K562 (cell line): ENCODE data around the gene USP11. TPM values are rescaled to one million over a fixed set of nuclear protein-coding genes. Genes with fewer than 3 reads are reported as not detected.

Source experiments
- ATAC-seq: fragments of 200-7000 bp; cut with Tn5 transposase; 3 replicates; pipeline ENCODE4 v1.9.1; 2020; ENCODE audit warnings: moderate library complexity
- BruUV-seq: library from RNA; stranded (reverse); fragments of 400-500 nt; replicated peaks from 2 replicates; lab custom pipeline; 2021; lab: Mats Ljungman, UMichigan
- CTCF ChIA-PET: fragments of 300-600 bp; formaldehyde crosslinking; extraction: SDS; loops from one replicate; lab custom pipeline; 2021; ENCODE audit warnings: low intra/inter-chr PET ratio; lab: Yijun Ruan, JAX
- POLR2A ChIA-PET: fragments of 300-600, 350-650 bp; sonication (Branson Sonifier 250); formaldehyde crosslinking; extraction: SDS; loops from one replicate; lab custom pipeline; 2021; ENCODE audit warnings: antibody characterized with exemption, inconsistent platforms; lab: Yijun Ruan, JAX
- DNase-seq, 4 experiments: peaks; one replicate each; pipeline versions ENCODE4 v3.0.0 to v3.0.0-alpha.2; 2011 to 2018; ENCODE audit warnings: low spot score in 3 of 4, mixed read lengths in 3 of 4; ENCODE audit errors: extremely low read depth in 1 of 4
- FAIRE-seq: peaks from 2 replicates; lab custom pipeline; 2011; peaks lifted over from hg19 to GRCh38; lab: Jason Lieb, UNC
- H2AFZ ChIP-seq: 2 replicates; pipeline ENCODE4 v1.6.0; 2011; ENCODE audit warnings: low read depth, low read length, control low read depth, inconsistent platforms
- H3K27ac ChIP-seq: fragments of 200-600 bp; 3 replicates; pipeline ENCODE4 v1.8.0; 2011; ENCODE audit warnings: low read depth, mild to moderate bottlenecking, control low read depth, inconsistent platforms, low read length, moderate library complexity, mixed read lengths; ENCODE audit errors: extremely low read depth
- H3K27me3 ChIP-seq, 2 experiments: fragments of 300-600 bp in 1 of 2; 2 replicates in 1 of 2; 3 replicates in 1 of 2; pipeline versions ENCODE4 v1.6.0 to v1.8.0; 2011; ENCODE audit warnings: inconsistent platforms in 2 of 2, low read length in 2 of 2, mild to moderate bottlenecking in 1 of 2, mixed read lengths in 1 of 2, moderate library complexity in 1 of 2; ENCODE audit not compliant: control insufficient read depth in 2 of 2, insufficient read depth in 2 of 2
- H3K36me3 ChIP-seq: fragments of 300-600 bp; 3 replicates; pipeline ENCODE4 v1.8.0; 2011; ENCODE audit warnings: mild to moderate bottlenecking, low read length, inconsistent platforms; ENCODE audit not compliant: control insufficient read depth, insufficient read depth
- H3K4me1 ChIP-seq, 2 experiments: fragments of 200-600 bp in 1 of 2; replicated peaks in 1 of 2; 2 replicates in 1 of 2; 3 replicates in 1 of 2; pipeline versions ENCODE4 v1.5.1 to v1.8.0; 2011; ENCODE audit warnings: inconsistent platforms in 2 of 2, low read length in 2 of 2, mild to moderate bottlenecking in 1 of 2, mixed read lengths in 1 of 2, moderate library complexity in 1 of 2; ENCODE audit not compliant: control insufficient read depth in 2 of 2, insufficient read depth in 2 of 2
- H3K4me2 ChIP-seq: 2 replicates; pipeline ENCODE4 v1.6.1; 2011; ENCODE audit warnings: low read length, control low read depth, inconsistent platforms, mixed read lengths; ENCODE audit not compliant: insufficient read depth
- H3K4me3 ChIP-seq: fragments of 200-600 bp; sonication (generic), shearing (Covaris generic); 2 replicates; pipeline ENCODE4 v1.5.1; 2016; ENCODE audit warnings: control low read depth, inconsistent platforms
- H3K79me2 ChIP-seq: fragments of 200-600 bp; 3 replicates; pipeline ENCODE4 v1.8.0; 2011; ENCODE audit warnings: low read length, inconsistent platforms; ENCODE audit not compliant: control insufficient read depth, insufficient read depth
- H3K9ac ChIP-seq, 2 experiments: 2 replicates each; pipeline versions ENCODE4 v1.6.0 to v1.6.1; 2011; ENCODE audit warnings: low read depth in 2 of 2, low read length in 2 of 2, control low read depth in 1 of 2, inconsistent platforms in 1 of 2, mild to moderate bottlenecking in 1 of 2, mixed read lengths in 1 of 2; ENCODE audit not compliant: insufficient read depth in 1 of 2
- H3K9me1 ChIP-seq: one replicate; pipeline ENCODE4 v1.6.0; 2011; ENCODE audit warnings: inconsistent platforms, mild to moderate bottlenecking, low read length, moderate library complexity; ENCODE audit not compliant: control insufficient read depth, insufficient read depth
- H3K9me3 ChIP-seq: replicated peaks from 2 replicates; pipeline ENCODE4 v1.5.1; 2011; ENCODE audit warnings: low read depth, low read length, inconsistent platforms; ENCODE audit not compliant: control insufficient read depth, insufficient read depth
- H4K20me1 ChIP-seq: replicated peaks from 2 replicates; pipeline ENCODE4 v1.6.1; 2011; ENCODE audit warnings: low read length, inconsistent platforms, mixed read lengths; ENCODE audit not compliant: control insufficient read depth, insufficient read depth
- CREBBP ChIP-seq: IDR thresholded peaks from one replicate; pipeline ENCODE4 v1.6.1; 2012; ENCODE audit warnings: low read depth, mild to moderate bottlenecking, control low read depth, inconsistent platforms, low read length
- HDAC1 ChIP-seq, 2 experiments: fragments of 450-650 bp; IDR thresholded peaks; 2 replicates each; pipeline ENCODE4 v1.6.1; 2016 to 2017; ENCODE audit warnings: inconsistent platforms in 1 of 2, mild to moderate bottlenecking in 1 of 2, moderate library complexity in 1 of 2
- HINFP ChIP-seq: fragments of 450-650 bp; conservative IDR thresholded peaks from 2 replicates; pipeline ENCODE4 v1.6.1; 2016; ENCODE audit warnings: missing genetic modification characterization, low read depth, mild to moderate bottlenecking, control low read depth, missing compliant biosample characterization
- HNRNPH1 ChIP-seq: fragments of 200-400 bp; formaldehyde crosslinking; optimal IDR thresholded peaks from 2 replicates; pipeline ENCODE3; 2017; ENCODE audit warnings: low read depth, mild to moderate bottlenecking, low read length, moderate library complexity
- HOXB6 ChIP-seq: fragments of 250-450 bp; sonication (Bioruptor Pico); IDR thresholded peaks from 2 replicates; pipeline ENCODE4 v1.5.1; 2022; ENCODE audit warnings: mild to moderate bottlenecking, borderline replicate concordance
- NFYB ChIP-seq: IDR thresholded peaks from 2 replicates; pipeline ENCODE4 v1.6.1; 2011; ENCODE audit warnings: mild to moderate bottlenecking, moderate library complexity; ENCODE audit not compliant: insufficient read length; ENCODE audit errors: extremely low read depth
- PTRF ChIP-seq: fragments of 450-650 bp; IDR thresholded peaks from 2 replicates; pipeline ENCODE4 v1.6.1; 2016; ENCODE audit warnings: mild to moderate bottlenecking, missing genetic modification characterization, missing compliant biosample characterization
- PTTG1 ChIP-seq: fragments of 450-650 bp; IDR thresholded peaks from 2 replicates; pipeline ENCODE4 v1.6.1; 2016; ENCODE audit warnings: low read depth, mild to moderate bottlenecking, missing genetic modification characterization, missing compliant biosample characterization
- TFAM ChIP-seq: fragments of 250-450 bp; sonication (Bioruptor Pico); conservative IDR thresholded peaks from 2 replicates; pipeline ENCODE4 v1.5.0; 2021; ENCODE audit warnings: mild to moderate bottlenecking, moderate library complexity
- ZNF431 ChIP-seq: sonication (generic); formaldehyde crosslinking; IDR thresholded peaks from 2 replicates; pipeline ENCODE4 v1.8.0; 2022; ENCODE audit warnings: mild to moderate bottlenecking, missing genetic modification reagents
- WGBS: fragments of 100-300 bp; shearing (Covaris generic); methylation state at CpG from one replicate; pipeline ENCODE4 v1.1.6; 2016; ENCODE audit warnings: low coverage, mixed read lengths; ENCODE audit not compliant: insufficient coverage; ENCODE audit errors: missing lambda C conversion rate; 5-methylcytosine and 5-hydroxymethylcytosine counted together
- in situ Hi-C: fragments of 300-500 bp; cut with MboI; formaldehyde crosslinking; loops from 4 replicates; pipeline ENCODE4 v1.15.0; 2018; ENCODE audit warnings: inconsistent platforms, mixed read lengths
- intact Hi-C: fragments of 100-400 bp; cut with micrococcal nuclease; formaldehyde crosslinking; loops from 2 replicates; pipeline ENCODE4 v1.14.2; 2022
- polyA plus RNA-seq, 8 experiments: library from polyadenylated mRNA; depleted of rRNA in 4 of 8; stranded (reverse) in 5 of 8; unstranded in 3 of 8; fragments of >200 nt; fragmentation: Nextera tagmentation in 2 of 8; fragmentation: Illumina TruSeq in 1 of 8; extraction: Ambion mirVana in 2 of 8; extraction: Trizol in 1 of 8; gene quantifications; 2 replicates each; pipeline versions ENCODE4 v1.2.1 to v1.2.3, GENCODE V29; 2011 to 2014; ENCODE audit warnings: inconsistent platforms in 1 of 8, missing spikeins in 1 of 8
- total RNA-seq, 7 experiments: library from RNA; depleted of rRNA in 6 of 7; stranded (reverse); fragments of >200 nt in 6 of 7; fragmentation: Illumina TruSeq in 2 of 7; extraction: Trizol in 2 of 7; gene quantifications; 2 replicates each; pipeline versions ENCODE4 v1.2.1 to v1.2.3, GENCODE V29; 2011 to 2021; ENCODE audit warnings: low replicate concordance in 1 of 7
- TF ChIP-seq, protein P1 (sequence below): fragments of 450-650 bp; IDR thresholded peaks from 2 replicates; pipeline ENCODE4 v1.6.1; 2016; ENCODE audit warnings: mild to moderate bottlenecking, moderate library complexity

USP11 gene
- total and polyA plus RNA-seq, 9 of the 15 experiments (the other 6 are each of a cell fraction or from before 2014, with no cell fraction given), result 2.5 to 29.0 (median 11.7) TPM

DNA sequence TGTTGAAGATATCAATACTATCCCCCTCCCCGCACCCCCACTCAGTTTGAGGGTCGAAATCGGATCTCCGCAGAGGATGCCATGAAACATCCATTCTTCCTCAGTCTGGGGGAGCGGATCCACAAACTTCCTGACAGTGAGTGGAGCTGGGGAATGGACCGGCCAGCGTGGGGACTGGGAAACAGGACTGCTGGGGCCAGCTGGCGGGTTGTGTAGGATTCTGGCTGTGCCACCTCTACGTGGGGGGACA is 5.5 kb upstream of the USP11 start:
- intact Hi-C loops (no loop called here), in situ Hi-C loops (no loop called here)
- DNase-seq (no peak), FAIRE-seq (no peak), ATAC-seq (no peak)
- no peak overlapping the region for H3K27ac ChIP-seq
- no TSS peak for BruUV-seq
- no peak overlapping the region for H3K4me2 ChIP-seq
- POLR2A ChIA-PET, result interaction anchor here (0.9 to 5.1 kb wide), 2 partner anchors 9 to 11 kb away, joined by 8 to 21 read pairs; partner anchors contain the start of gene CDK16
- H2AFZ ChIP-seq, result no peak overlapping the region
- 93% methylated on average over 9 of the region's 9 CpGs for WGBS
- H4K20me1 ChIP-seq, result peaks cover 3% of the 10 kb centered on the region; the same call in 1 of the 2 replicates
- H3K4me1 ChIP-seq, result peaks cover 2 to 5% of the 10 kb centered on the region in 2 experiments; a peak in 1 of 5 replicates
- peaks cover 5% of the 10 kb centered on the region; the same call in 1 of the 3 replicates for H3K79me2 ChIP-seq
- H3K36me3 ChIP-seq, result peaks cover 62% of the 10 kb centered on the region; the same call in 2 of the 3 replicates
- H3K9ac ChIP-seq, result no peak overlapping the region
- H3K4me3 ChIP-seq, result no peak overlapping the region
- H3K27me3 ChIP-seq, result no peaks in the 10 kb centered on the region
- H3K9me1 ChIP-seq, result no peaks in the 10 kb centered on the region
- H3K9me3 ChIP-seq, result no peaks in the 10 kb centered on the region
- CTCF ChIA-PET, result no interaction called here
- TF ChIP-seq, protein P1, sequence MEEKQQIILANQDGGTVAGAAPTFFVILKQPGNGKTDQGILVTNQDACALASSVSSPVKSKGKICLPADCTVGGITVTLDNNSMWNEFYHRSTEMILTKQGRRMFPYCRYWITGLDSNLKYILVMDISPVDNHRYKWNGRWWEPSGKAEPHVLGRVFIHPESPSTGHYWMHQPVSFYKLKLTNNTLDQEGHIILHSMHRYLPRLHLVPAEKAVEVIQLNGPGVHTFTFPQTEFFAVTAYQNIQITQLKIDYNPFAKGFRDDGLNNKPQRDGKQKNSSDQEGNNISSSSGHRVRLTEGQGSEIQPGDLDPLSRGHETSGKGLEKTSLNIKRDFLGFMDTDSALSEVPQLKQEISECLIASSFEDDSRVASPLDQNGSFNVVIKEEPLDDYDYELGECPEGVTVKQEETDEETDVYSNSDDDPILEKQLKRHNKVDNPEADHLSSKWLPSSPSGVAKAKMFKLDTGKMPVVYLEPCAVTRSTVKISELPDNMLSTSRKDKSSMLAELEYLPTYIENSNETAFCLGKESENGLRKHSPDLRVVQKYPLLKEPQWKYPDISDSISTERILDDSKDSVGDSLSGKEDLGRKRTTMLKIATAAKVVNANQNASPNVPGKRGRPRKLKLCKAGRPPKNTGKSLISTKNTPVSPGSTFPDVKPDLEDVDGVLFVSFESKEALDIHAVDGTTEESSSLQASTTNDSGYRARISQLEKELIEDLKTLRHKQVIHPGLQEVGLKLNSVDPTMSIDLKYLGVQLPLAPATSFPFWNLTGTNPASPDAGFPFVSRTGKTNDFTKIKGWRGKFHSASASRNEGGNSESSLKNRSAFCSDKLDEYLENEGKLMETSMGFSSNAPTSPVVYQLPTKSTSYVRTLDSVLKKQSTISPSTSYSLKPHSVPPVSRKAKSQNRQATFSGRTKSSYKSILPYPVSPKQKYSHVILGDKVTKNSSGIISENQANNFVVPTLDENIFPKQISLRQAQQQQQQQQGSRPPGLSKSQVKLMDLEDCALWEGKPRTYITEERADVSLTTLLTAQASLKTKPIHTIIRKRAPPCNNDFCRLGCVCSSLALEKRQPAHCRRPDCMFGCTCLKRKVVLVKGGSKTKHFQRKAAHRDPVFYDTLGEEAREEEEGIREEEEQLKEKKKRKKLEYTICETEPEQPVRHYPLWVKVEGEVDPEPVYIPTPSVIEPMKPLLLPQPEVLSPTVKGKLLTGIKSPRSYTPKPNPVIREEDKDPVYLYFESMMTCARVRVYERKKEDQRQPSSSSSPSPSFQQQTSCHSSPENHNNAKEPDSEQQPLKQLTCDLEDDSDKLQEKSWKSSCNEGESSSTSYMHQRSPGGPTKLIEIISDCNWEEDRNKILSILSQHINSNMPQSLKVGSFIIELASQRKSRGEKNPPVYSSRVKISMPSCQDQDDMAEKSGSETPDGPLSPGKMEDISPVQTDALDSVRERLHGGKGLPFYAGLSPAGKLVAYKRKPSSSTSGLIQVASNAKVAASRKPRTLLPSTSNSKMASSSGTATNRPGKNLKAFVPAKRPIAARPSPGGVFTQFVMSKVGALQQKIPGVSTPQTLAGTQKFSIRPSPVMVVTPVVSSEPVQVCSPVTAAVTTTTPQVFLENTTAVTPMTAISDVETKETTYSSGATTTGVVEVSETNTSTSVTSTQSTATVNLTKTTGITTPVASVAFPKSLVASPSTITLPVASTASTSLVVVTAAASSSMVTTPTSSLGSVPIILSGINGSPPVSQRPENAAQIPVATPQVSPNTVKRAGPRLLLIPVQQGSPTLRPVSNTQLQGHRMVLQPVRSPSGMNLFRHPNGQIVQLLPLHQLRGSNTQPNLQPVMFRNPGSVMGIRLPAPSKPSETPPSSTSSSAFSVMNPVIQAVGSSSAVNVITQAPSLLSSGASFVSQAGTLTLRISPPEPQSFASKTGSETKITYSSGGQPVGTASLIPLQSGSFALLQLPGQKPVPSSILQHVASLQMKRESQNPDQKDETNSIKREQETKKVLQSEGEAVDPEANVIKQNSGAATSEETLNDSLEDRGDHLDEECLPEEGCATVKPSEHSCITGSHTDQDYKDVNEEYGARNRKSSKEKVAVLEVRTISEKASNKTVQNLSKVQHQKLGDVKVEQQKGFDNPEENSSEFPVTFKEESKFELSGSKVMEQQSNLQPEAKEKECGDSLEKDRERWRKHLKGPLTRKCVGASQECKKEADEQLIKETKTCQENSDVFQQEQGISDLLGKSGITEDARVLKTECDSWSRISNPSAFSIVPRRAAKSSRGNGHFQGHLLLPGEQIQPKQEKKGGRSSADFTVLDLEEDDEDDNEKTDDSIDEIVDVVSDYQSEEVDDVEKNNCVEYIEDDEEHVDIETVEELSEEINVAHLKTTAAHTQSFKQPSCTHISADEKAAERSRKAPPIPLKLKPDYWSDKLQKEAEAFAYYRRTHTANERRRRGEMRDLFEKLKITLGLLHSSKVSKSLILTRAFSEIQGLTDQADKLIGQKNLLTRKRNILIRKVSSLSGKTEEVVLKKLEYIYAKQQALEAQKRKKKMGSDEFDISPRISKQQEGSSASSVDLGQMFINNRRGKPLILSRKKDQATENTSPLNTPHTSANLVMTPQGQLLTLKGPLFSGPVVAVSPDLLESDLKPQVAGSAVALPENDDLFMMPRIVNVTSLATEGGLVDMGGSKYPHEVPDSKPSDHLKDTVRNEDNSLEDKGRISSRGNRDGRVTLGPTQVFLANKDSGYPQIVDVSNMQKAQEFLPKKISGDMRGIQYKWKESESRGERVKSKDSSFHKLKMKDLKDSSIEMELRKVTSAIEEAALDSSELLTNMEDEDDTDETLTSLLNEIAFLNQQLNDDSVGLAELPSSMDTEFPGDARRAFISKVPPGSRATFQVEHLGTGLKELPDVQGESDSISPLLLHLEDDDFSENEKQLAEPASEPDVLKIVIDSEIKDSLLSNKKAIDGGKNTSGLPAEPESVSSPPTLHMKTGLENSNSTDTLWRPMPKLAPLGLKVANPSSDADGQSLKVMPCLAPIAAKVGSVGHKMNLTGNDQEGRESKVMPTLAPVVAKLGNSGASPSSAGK, result no peak
- TF ChIP-seq ZNF431 (no peak), NFYB (no peak), CREBBP (no peak), HNRNPH1 (no peak), PTTG1 (tag) (no peak), TFAM (CRISPR knock-in tag) (no peak), PTRF (tag) (no peak), HOXB6 (no peak), HINFP (tag) (no peak), HDAC1 (IDR thresholded peaks at IDR 0.05) (no peak)
